Measurements from ENCODE around the gene SLC35E3. TPM values are rescaled to one million over a fixed set of nuclear protein-coding genes. Genes with fewer than 3 reads are reported as not detected.
"Not testable (repeated sequence)": the region's sequence is repeated elsewhere in the genome, so short reads cannot be mapped to it uniquely, and the experiment has no call there.

The SLC35E3 gene
- total RNA-seq, 1 donor from 2014 or later, result 2.0 TPM

- DNase-seq (ENCODE audit: low spot score in 2 of 2), result no peak
- Histone ChIP-seq H3K27ac (no peak overlapping the region), H3K4me3 (no peak overlapping the region), H3K9me3 (no peaks in the 10 kb centered on the region), H3K4me1 (peaks cover 2 to 26% of the 10 kb centered on the region in 2 donors), H3K36me3 (peaks cover 51 to 81% of the 10 kb centered on the region in 2 donors), H3K27me3 (no peaks in the 10 kb centered on the region)
- no peak for TF ChIP-seq CTCF (IDR thresholded peaks at IDR 0.05)
- intact Hi-C loops (cut with DNase I), result no loop called here
Observed at GRCh38 chr12:68815232-68815927, 69.4 kb downstream of the SLC35E3 start.

GRCh38 chr12:68815928-68816800 is 70.2 kb downstream of the SLC35E3 start:
- Histone ChIP-seq H3K27me3 (no peaks in the 10 kb centered on the region), H3K4me3 (no peak overlapping the region), H3K9me3 (no peaks in the 10 kb centered on the region), H3K27ac (no peak overlapping the region), H3K4me1 (peaks cover 2 to 21% of the 10 kb centered on the region in 2 donors), H3K36me3 (peaks cover 58 to 80% of the 10 kb centered on the region in 2 donors)
- no peak for DNase-seq (ENCODE audit: low spot score in 2 of 2)
- intact Hi-C loops (cut with DNase I), result no loop called here
- no peak for TF ChIP-seq CTCF (IDR thresholded peaks at IDR 0.05)

- H3K9me3 ChIP-seq; DNase-seq (ENCODE audit: low spot score in 2 of 2); H3K4me3 ChIP-seq; H3K27ac ChIP-seq; H3K4me1 ChIP-seq; intact Hi-C loops (cut with DNase I); H3K27me3 ChIP-seq: not testable (repeated sequence)
- peaks cover 71 to 86% of the 10 kb centered on the region in 2 donors for H3K36me3 ChIP-seq
Observed at GRCh38 chr12:68819481-68819880, 73.5 kb downstream of the SLC35E3 start.

- no peak overlapping the region for H3K4me3 ChIP-seq
- H3K9me3 ChIP-seq, result no peaks in the 10 kb centered on the region
- H3K4me1 ChIP-seq, result no peaks in the 10 kb centered on the region
- TF ChIP-seq CTCF (IDR thresholded peaks at IDR 0.05), result no peak
- H3K27me3 ChIP-seq, result no peaks in the 10 kb centered on the region
- no peak overlapping the region for H3K27ac ChIP-seq
- peaks cover 78 to 91% of the 10 kb centered on the region in 2 donors for H3K36me3 ChIP-seq
- intact Hi-C loops (cut with DNase I), result no loop called here
- no peak for DNase-seq (ENCODE audit: low spot score in 2 of 2)
Observed at GRCh38 chr12:68821357-68822188, 75.6 kb downstream of the SLC35E3 start.

- H3K36me3 ChIP-seq, result peaks cover 78 to 94% of the 10 kb centered on the region in 2 donors
- TF ChIP-seq CTCF (IDR thresholded peaks at IDR 0.05), result no peak
- no peaks in the 10 kb centered on the region for H3K4me1 ChIP-seq
- H3K27ac ChIP-seq, result no peak overlapping the region
- H3K27me3 ChIP-seq, result no peaks in the 10 kb centered on the region
- no peaks in the 10 kb centered on the region for H3K9me3 ChIP-seq
- no peak overlapping the region for H3K4me3 ChIP-seq
- intact Hi-C loops (cut with DNase I), result no loop called here
- DNase-seq (ENCODE audit: low spot score in 2 of 2), result no peak
Observed at GRCh38 chr12:68823696-68824095, 77.7 kb downstream of the SLC35E3 start.
